B cell (primary cell): Measurements from ENCODE around the gene RBM33.
"Not testable (repeated sequence)": the region's sequence is repeated elsewhere in the genome, so short reads cannot be mapped to it uniquely, and the experiment has no call there.

Source experiments
- CTCF ChIP-seq: fragments of 200-600 bp; IDR thresholded peaks from one replicate; pipeline ENCODE4 v1.8.0; 2022; ENCODE audit warnings: antibody characterized with exemption, mild to moderate bottlenecking
- EZH2 ChIP-seq: IDR thresholded peaks from 2 replicates; pipeline ENCODE4 v1.6.1; 2012; ENCODE audit warnings: borderline replicate concordance, low read depth, mild to moderate bottlenecking, moderate library complexity, low read length; ENCODE audit not compliant: insufficient read depth, poor library complexity, severe bottlenecking

GRCh38 chr7:155615085-155615484 lies 29.4 kb upstream of the RBM33 start:
- TF ChIP-seq CTCF, EZH2: not testable (repeated sequence)
